Endothelial cell of umbilical vein (primary cell): ENCODE results near the gene CD226. TPM values are rescaled to one million over a fixed set of nuclear protein-coding genes. Genes with fewer than 3 reads are reported as not detected.
"Not testable (repeated sequence)": the region's sequence is repeated elsewhere in the genome, so short reads cannot be mapped to it uniquely, and the experiment has no call there.

Experiments
- BruUV-seq: library from RNA; stranded (reverse); fragments of 400-500 nt; replicated peaks from 2 replicates; lab custom pipeline; 2021; lab: Mats Ljungman, UMichigan
- CTCF ChIA-PET: fragments of 300-600, 350-600 bp; sonication (Branson Sonifier 250); formaldehyde crosslinking; loops from one replicate; lab custom pipeline; 2021; ENCODE audit warnings: antibody characterized with exemption, inconsistent platforms; lab: Charles Lee
- POLR2A ChIA-PET: fragments of 300-600, 350-600 bp; sonication (Branson Sonifier 250); formaldehyde crosslinking; loops from one replicate; lab custom pipeline; 2021; ENCODE audit warnings: antibody characterized with exemption, inconsistent platforms; lab: Charles Lee
- DNase-seq: peaks from one replicate; pipeline ENCODE4 v3.0.0-alpha.2; 2011; ENCODE audit warnings: low read depth, low spot score
- FAIRE-seq: peaks from 2 replicates; lab custom pipeline; 2011; peaks lifted over from hg19 to GRCh38; lab: Jason Lieb, UNC
- H2AFZ ChIP-seq: 2 replicates; pipeline ENCODE4 v1.6.0; 2012; ENCODE audit warnings: low read depth, low read length, control low read depth, inconsistent platforms
- H3K27ac ChIP-seq: 2 replicates; pipeline ENCODE4 v1.5.1; 2011; ENCODE audit warnings: low read depth, mild to moderate bottlenecking, control low read depth, low read length, moderate library complexity; ENCODE audit not compliant: insufficient read depth
- H3K27me3 ChIP-seq, 2 experiments: 2 replicates each; pipeline versions ENCODE4 v1.6.0 to v1.6.1; 2011; ENCODE audit warnings: low read length in 2 of 2, mixed read lengths in 1 of 2; ENCODE audit not compliant: control insufficient read depth in 2 of 2, insufficient read depth in 2 of 2
- H3K36me3 ChIP-seq, 2 experiments: 2 replicates in 1 of 2; 3 replicates in 1 of 2; pipeline ENCODE4 v1.5.1; 2011; ENCODE audit warnings: low read length in 2 of 2, mild to moderate bottlenecking in 1 of 2, moderate library complexity in 1 of 2; ENCODE audit not compliant: control insufficient read depth in 2 of 2, insufficient read depth in 2 of 2; ENCODE audit errors: extremely low read depth in 1 of 2
- H3K4me1 ChIP-seq: 3 replicates; pipeline ENCODE4 v1.5.1; 2011; ENCODE audit warnings: mild to moderate bottlenecking, low read length; ENCODE audit not compliant: control insufficient read depth, insufficient read depth; ENCODE audit errors: extremely low read depth
- H3K4me2 ChIP-seq: 2 replicates; pipeline ENCODE4 v1.6.1; 2011; ENCODE audit warnings: low read length, control low read depth, mixed read lengths; ENCODE audit not compliant: insufficient read depth
- H3K4me3 ChIP-seq, 3 experiments: fragments of 200-600 bp in 1 of 3; sonication (generic), shearing (Covaris generic) in 1 of 3; replicated peaks in 1 of 3; 2 replicates each; pipeline ENCODE4 v1.5.1; 2011 to 2016; ENCODE audit warnings: control low read depth in 3 of 3, low read length in 3 of 3, mild to moderate bottlenecking in 2 of 3, inconsistent platforms in 1 of 3, low read depth in 1 of 3, moderate library complexity in 1 of 3; ENCODE audit not compliant: insufficient read depth in 1 of 3
- H3K79me2 ChIP-seq: 2 replicates; pipeline ENCODE4 v1.6.0; 2012; ENCODE audit warnings: low read length, inconsistent platforms; ENCODE audit not compliant: control insufficient read depth, insufficient read depth
- H3K9ac ChIP-seq: replicated peaks from 2 replicates; pipeline ENCODE3; 2011; ENCODE audit warnings: low read length, control low read depth; ENCODE audit not compliant: insufficient read depth; ENCODE audit errors: extremely low read depth
- H3K9me1 ChIP-seq: replicated peaks from 3 replicates; pipeline ENCODE4 v1.6.0; 2011; ENCODE audit warnings: mild to moderate bottlenecking, low read length; ENCODE audit not compliant: control insufficient read depth, insufficient read depth; ENCODE audit errors: extremely low read depth
- H3K9me3 ChIP-seq: replicated peaks from 2 replicates; pipeline ENCODE4 v1.5.1; 2012; ENCODE audit warnings: low read length, inconsistent platforms; ENCODE audit not compliant: control insufficient read depth, insufficient read depth
- H4K20me1 ChIP-seq: replicated peaks from 2 replicates; pipeline ENCODE3; 2011; ENCODE audit warnings: mild to moderate bottlenecking, low read length; ENCODE audit not compliant: control insufficient read depth, insufficient read depth; ENCODE audit errors: extremely low read depth
- CTCF ChIP-seq, 2 donors: IDR thresholded peaks; 1 replicate in 1 of 2; 2 replicates in 1 of 2; pipeline ENCODE4 v1.5.1; 2011; ENCODE audit warnings: low read length in 2 of 2, mild to moderate bottlenecking in 2 of 2, moderate library complexity in 2 of 2, control low read depth in 1 of 2, inconsistent platforms in 1 of 2, low read depth in 1 of 2; ENCODE audit not compliant: insufficient read depth in 1 of 2; ENCODE audit errors: extremely low read depth in 1 of 2
- EZH2 ChIP-seq: IDR thresholded peaks from 2 replicates; pipeline ENCODE4 v1.6.1; 2012; ENCODE audit warnings: borderline replicate concordance, low read depth, mild to moderate bottlenecking, moderate library complexity, low read length, inconsistent platforms; ENCODE audit not compliant: severe bottlenecking
- FOS ChIP-seq: IDR thresholded peaks from 2 replicates; pipeline ENCODE4 v1.6.1; 2011; ENCODE audit warnings: mild to moderate bottlenecking, low read length, moderate library complexity, borderline replicate concordance; ENCODE audit not compliant: insufficient read depth
- GATA2 ChIP-seq: IDR thresholded peaks from 2 replicates; pipeline ENCODE4 v1.7.0; 2011; ENCODE audit warnings: low read depth, mild to moderate bottlenecking, moderate library complexity, mixed read lengths, low read length; ENCODE audit not compliant: insufficient read length, insufficient read depth
- JUN ChIP-seq: IDR thresholded peaks from 2 replicates; pipeline ENCODE4 v1.6.1; 2011; ENCODE audit warnings: borderline replicate concordance, low read depth; ENCODE audit not compliant: insufficient read length, insufficient read depth
- MAX ChIP-seq: IDR thresholded peaks from 2 replicates; pipeline ENCODE4 v1.6.1; 2011; ENCODE audit not compliant: insufficient read depth, insufficient read length
- MYC ChIP-seq: IDR thresholded peaks from one replicate; pipeline ENCODE4 v1.6.1; 2011; ENCODE audit warnings: mild to moderate bottlenecking, low read depth, low read length
- POLR2A ChIP-seq: IDR thresholded peaks from 2 replicates; pipeline ENCODE4 v1.6.1; 2012; ENCODE audit warnings: low read depth, mild to moderate bottlenecking, control low read depth, low read length
- POLR2AphosphoS5 ChIP-seq: IDR thresholded peaks from 2 replicates; pipeline ENCODE4 v1.6.1; 2012; ENCODE audit warnings: low read depth, mild to moderate bottlenecking, control low read depth, low read length, moderate library complexity; ENCODE audit not compliant: insufficient read depth
- dilution Hi-C: fragments of 300-500 bp; cut with MboI; formaldehyde crosslinking; loops from one replicate; pipeline ENCODE4 v1.15.0; 2019; ENCODE audit warnings: low sequenced_read_pairs; ENCODE audit not compliant: extremely low pct_ligation_motif_present
- intact Hi-C: fragments of 100-400 bp; cut with micrococcal nuclease; formaldehyde crosslinking; loops from one replicate; pipeline ENCODE4 v1.10.0; 2022
- polyA plus RNA-seq, 4 experiments: library from polyadenylated mRNA; depleted of rRNA in 3 of 4; stranded (reverse) in 3 of 4; unstranded in 1 of 4; fragments of >200 nt; gene quantifications; 2 replicates each; pipeline versions ENCODE4 v1.2.1 to v1.2.3, GENCODE V29; 2011 to 2012; ENCODE audit warnings: missing spikeins in 1 of 4
- total RNA-seq: library from RNA; stranded (reverse); gene quantifications from 2 replicates; pipeline ENCODE4 v1.2.3, GENCODE V29; 2021

CD226 gene
- total and polyA plus RNA-seq, 2 donors (not counting 3 experiments of a cell fraction or from before 2014, with no cell fraction given), result 0.20 TPM; not detected in 1

DNA sequence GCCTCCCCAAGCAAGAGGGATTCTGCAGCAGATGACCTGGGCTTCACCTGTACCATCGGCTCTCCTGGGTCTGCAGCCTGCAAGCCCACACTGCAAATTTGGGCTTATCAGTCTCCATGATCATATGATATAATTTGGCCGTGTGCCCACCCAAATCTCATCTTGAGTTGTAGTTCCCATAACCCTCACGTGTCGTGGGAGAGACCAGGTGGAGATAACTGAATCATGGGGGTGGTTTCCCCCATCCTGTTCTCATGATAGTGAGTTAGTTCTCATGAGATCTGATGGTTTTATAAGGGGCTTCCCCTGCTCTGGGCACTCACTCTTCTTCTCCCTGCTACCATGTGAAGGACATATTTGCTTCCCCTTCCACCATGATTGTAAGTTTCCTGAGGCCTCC lies 7.9 kb downstream of the CD226 start:
- not testable (repeated sequence) for FAIRE-seq

GRCh38 chr18:69936191-69936558 lies 11.5 kb downstream of the CD226 start:
- Histone ChIP-seq H3K9me1 (no peaks in the 10 kb centered on the region), H3K27ac (no peak overlapping the region), H3K9me3 (no peaks in the 10 kb centered on the region), H3K79me2 (no peaks in the 10 kb centered on the region), H4K20me1 (no peaks in the 10 kb centered on the region), H3K4me2 (no peak overlapping the region), H3K36me3 (no peaks in the 10 kb centered on the region), H2AFZ (no peak overlapping the region), H3K27me3 (no peaks in the 10 kb centered on the region), H3K4me3 (no peak overlapping the region), H3K4me1 (no peaks in the 10 kb centered on the region), H3K9ac (no peak overlapping the region)
- dilution Hi-C loops (no loop called here), intact Hi-C loops (no loop called here)
- ChIA-PET CTCF (interaction anchor here (1.2 kb wide), 1 partner anchor 54 kb away, joined by 3 read pairs; no protein-coding TSS in a partner anchor), POLR2A (no interaction called here)
- FAIRE-seq, result no peak
- no TSS peak for BruUV-seq
- TF ChIP-seq EZH2, result no peak
- TF ChIP-seq JUN, result no peak
- no peak for TF ChIP-seq MYC
- no peak for TF ChIP-seq MAX
- no peak for TF ChIP-seq POLR2A
- no peak for TF ChIP-seq FOS
- TF ChIP-seq CTCF (IDR thresholded peaks at IDR 0.05; ENCODE audit: extremely low read depth in 1 of 2, insufficient read depth in 1 of 2, low read depth in 1 of 2, low read length in 2 of 2), result no peak
- no peak for TF ChIP-seq GATA2
- no peak for TF ChIP-seq POLR2AphosphoS5
- DNase-seq, result no peak

More for the DNA sequence above, 7.9 kb downstream of the CD226 start:
- H3K27me3 ChIP-seq, intact Hi-C loops, H3K9ac ChIP-seq, DNase-seq, dilution Hi-C loops, CTCF ChIA-PET, H3K9me3 ChIP-seq, H3K4me2 ChIP-seq, BruUV-seq, H3K4me3 ChIP-seq, H3K79me2 ChIP-seq, H3K36me3 ChIP-seq, POLR2A ChIA-PET, H3K27ac ChIP-seq, H2AFZ ChIP-seq, H3K9me1 ChIP-seq, H3K4me1 ChIP-seq, H4K20me1 ChIP-seq: not testable (repeated sequence)
